ENCODE results near the gene GCLM.

GRCh38 chr1:93938461-93939145 lies 29.4 kb upstream of the GCLM start:
- TF ChIP-seq CTCF (IDR thresholded peaks at IDR 0.05): no peak
- no peak for TF ChIP-seq POLR2A (IDR thresholded peaks at IDR 0.05; ENCODE audit: low read length)
- TF ChIP-seq RNF2 (IDR thresholded peaks at IDR 0.05; ENCODE audit: borderline replicate concordance, low read depth): no peak
- TF ChIP-seq CEBPB (IDR thresholded peaks at IDR 0.05): no peak
- no peak for TF ChIP-seq JUN (IDR thresholded peaks at IDR 0.05)
- TF ChIP-seq JUNB (IDR thresholded peaks at IDR 0.05): no peak
- TF ChIP-seq POLR2AphosphoS2 (conservative IDR thresholded peaks at IDR 0.05; ENCODE audit: low read length): no peak

All from A549 (cell line).